Measurements from ENCODE around the gene KIF5C.

DNA sequence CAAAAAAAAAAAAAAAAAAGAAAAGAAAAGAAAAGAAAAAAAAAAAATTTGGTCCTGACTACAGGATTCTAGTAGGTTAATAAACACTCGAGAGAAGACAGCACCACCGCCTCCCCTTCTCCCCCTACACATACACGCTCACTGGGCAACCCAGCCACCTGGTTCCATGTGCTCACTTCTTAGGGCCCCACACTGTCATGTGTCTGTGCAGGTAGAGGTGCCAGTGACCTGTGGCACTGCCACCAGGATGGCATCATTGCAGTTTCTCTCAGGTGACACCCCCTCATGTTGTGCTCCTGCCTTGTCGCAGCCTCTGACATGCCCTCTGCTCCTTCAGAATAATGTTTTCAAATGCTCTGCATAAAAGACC is 123.8 kb downstream of the KIF5C start:
- TF ChIP-seq POLR2AphosphoS5 (IDR thresholded peaks at IDR 0.05; ENCODE audit: borderline replicate concordance, low read depth, low read length) = no peak
- no peak for TF ChIP-seq EZH2 (IDR thresholded peaks at IDR 0.05)

Measured in SK-N-MC (cell line).